NCI-H510A (cell line): Measurements from ENCODE around the gene IL3.

Experiments
- DNase-seq: peaks from one replicate; lab custom pipeline; 2025; lab: John Stamatoyannopoulos, UW

Gene IL3

GRCh38 chr5:132073231-132074013 lies 13.0 kb downstream of the IL3 start, which contains the start of gene CSF2:
TSS of gene CSF2 (plus strand) at chr5:132073789. CDS start at chr5:132073824, 35 bp downstream.
- DNase-seq: no peak

- DNase-seq: no peak
These were observed 13.8 kb downstream of the IL3 start for GRCh38 chr5:132074091-132074771.

GRCh38 chr5:132074772-132075718 lies 14.6 kb downstream of the IL3 start:
- DNase-seq: peak; percentile 47

- DNase-seq: no peak
These were observed 15.2 kb downstream of the IL3 start for GRCh38 chr5:132075719-132076077.

- DNase-seq: no peak
These were observed 15.9 kb downstream of the IL3 start for GRCh38 chr5:132076202-132076830.

- DNase-seq: no peak
These were observed 16.5 kb downstream of the IL3 start for GRCh38 chr5:132076983-132077382.

GRCh38 chr5:132079081-132079480 lies 18.6 kb downstream of the IL3 start:
- no peak for DNase-seq

GRCh38 chr5:132079619-132080018 lies 19.2 kb downstream of the IL3 start:
- DNase-seq: no peak

GRCh38 chr5:132080595-132080994 lies 20.1 kb downstream of the IL3 start:
- no peak for DNase-seq

GRCh38 chr5:132081458-132081857 lies 21.0 kb downstream of the IL3 start:
- DNase-seq: no peak

GRCh38 chr5:132082329-132083023 lies 22.0 kb downstream of the IL3 start:
- DNase-seq: no peak

GRCh38 chr5:132083071-132083678 lies 22.7 kb downstream of the IL3 start:
- no peak for DNase-seq

- no peak for DNase-seq
These were observed 25.2 kb downstream of the IL3 start for GRCh38 chr5:132085686-132086085.

- no peak for DNase-seq
These were observed 25.9 kb downstream of the IL3 start for GRCh38 chr5:132086277-132086794.

GRCh38 chr5:132087176-132087575 lies 26.7 kb downstream of the IL3 start:
- DNase-seq: no peak

GRCh38 chr5:132087661-132088060 lies 27.2 kb downstream of the IL3 start:
- DNase-seq: no peak

GRCh38 chr5:132089363-132089762 lies 28.9 kb downstream of the IL3 start:
- no peak for DNase-seq

- no peak for DNase-seq
These were observed 29.7 kb downstream of the IL3 start for GRCh38 chr5:132090107-132090506.

- DNase-seq: no peak
These were observed 32.8 kb downstream of the IL3 start for GRCh38 chr5:132093271-132093670.

GRCh38 chr5:132094393-132095076 lies 34.1 kb downstream of the IL3 start:
- DNase-seq: no peak
